DOHH2 (cell line): ENCODE measurements around the gene TRPV4.
"Not testable (repeated sequence)": the region's sequence is repeated elsewhere in the genome, so short reads cannot be mapped to it uniquely, and the experiment has no call there.

ENCODE experiments used
- H3F3A ChIP-seq: fragments of 200-600 bp; sonication (generic), shearing (Covaris generic); 2 replicates; pipeline ENCODE4 v1.6.0; 2016; ENCODE audit warnings: antibody characterized with exemption, mild to moderate bottlenecking; ENCODE audit not compliant: control insufficient read depth, insufficient read depth
- H3K27ac ChIP-seq: fragments of 200-600 bp; sonication (generic); 2 replicates; pipeline ENCODE4 v1.5.1; 2014; ENCODE audit warnings: low read depth, mild to moderate bottlenecking, low read length, moderate library complexity
- H3K27me3 ChIP-seq: fragments of 200-600 bp; sonication (generic); 2 replicates; pipeline ENCODE4 v1.6.1; 2014; ENCODE audit warnings: mild to moderate bottlenecking, low read length, mixed read lengths; ENCODE audit not compliant: control insufficient read depth
- H3K36me3 ChIP-seq: fragments of 200-600 bp; sonication (generic); 2 replicates; pipeline ENCODE4 v1.6.1; 2014; ENCODE audit warnings: mild to moderate bottlenecking, low read length, moderate library complexity, mixed read lengths; ENCODE audit not compliant: control insufficient read depth
- H3K4me1 ChIP-seq: fragments of 200-600 bp; sonication (generic); 2 replicates; pipeline ENCODE4 v1.6.1; 2014; ENCODE audit warnings: mild to moderate bottlenecking, low read length, mixed read lengths; ENCODE audit not compliant: control insufficient read depth
- H3K4me2 ChIP-seq: fragments of 200-600 bp; sonication (generic); 2 replicates; pipeline ENCODE4 v1.6.0; 2014; ENCODE audit warnings: mild to moderate bottlenecking, low read length, moderate library complexity
- H3K4me3 ChIP-seq: fragments of 200-600 bp; sonication (generic); 2 replicates; pipeline ENCODE4 v1.5.1; 2014; ENCODE audit warnings: mild to moderate bottlenecking, low read length, mixed read lengths
- H3K79me2 ChIP-seq: fragments of 200-600 bp; sonication (generic); 2 replicates; pipeline ENCODE4 v1.6.1; 2014; ENCODE audit warnings: mild to moderate bottlenecking, low read length, mixed read lengths; ENCODE audit not compliant: control insufficient read depth
- H3K9me2 ChIP-seq: fragments of 200-600 bp; sonication (generic); replicated peaks from 2 replicates; pipeline ENCODE4 v1.6.1; 2014; ENCODE audit warnings: mild to moderate bottlenecking, low read length, mixed read lengths; ENCODE audit not compliant: control insufficient read depth
- H3K9me3 ChIP-seq: fragments of 200-600 bp; sonication (generic); 2 replicates; pipeline ENCODE4 v1.6.1; 2014; ENCODE audit warnings: antibody characterized with exemption, low read length, mixed read lengths; ENCODE audit not compliant: control insufficient read depth, insufficient read depth
- H4K20me1 ChIP-seq: fragments of 200-600 bp; sonication (generic); 2 replicates; pipeline ENCODE4 v1.6.0; 2014; ENCODE audit warnings: low read depth, mild to moderate bottlenecking, antibody characterized with exemption, low read length, moderate library complexity; ENCODE audit not compliant: control insufficient read depth, insufficient read depth
- EZH2phosphoT487 ChIP-seq: fragments of 200-600 bp; sonication (generic); IDR thresholded peaks from 2 replicates; pipeline ENCODE4 v1.6.1; 2017; ENCODE audit warnings: borderline replicate concordance, mild to moderate bottlenecking, antibody characterized with exemption, low read length, moderate library complexity, mixed read lengths
- TF ChIP-seq, protein P1 (sequence below): fragments of 200-600 bp; sonication (generic); IDR thresholded peaks from one replicate; pipeline ENCODE4 v1.5.1; 2014; ENCODE audit warnings: antibody characterized with exemption, mild to moderate bottlenecking, low read depth, low read length; ENCODE audit not compliant: poor library complexity, severe bottlenecking

Gene TRPV4

DNA sequence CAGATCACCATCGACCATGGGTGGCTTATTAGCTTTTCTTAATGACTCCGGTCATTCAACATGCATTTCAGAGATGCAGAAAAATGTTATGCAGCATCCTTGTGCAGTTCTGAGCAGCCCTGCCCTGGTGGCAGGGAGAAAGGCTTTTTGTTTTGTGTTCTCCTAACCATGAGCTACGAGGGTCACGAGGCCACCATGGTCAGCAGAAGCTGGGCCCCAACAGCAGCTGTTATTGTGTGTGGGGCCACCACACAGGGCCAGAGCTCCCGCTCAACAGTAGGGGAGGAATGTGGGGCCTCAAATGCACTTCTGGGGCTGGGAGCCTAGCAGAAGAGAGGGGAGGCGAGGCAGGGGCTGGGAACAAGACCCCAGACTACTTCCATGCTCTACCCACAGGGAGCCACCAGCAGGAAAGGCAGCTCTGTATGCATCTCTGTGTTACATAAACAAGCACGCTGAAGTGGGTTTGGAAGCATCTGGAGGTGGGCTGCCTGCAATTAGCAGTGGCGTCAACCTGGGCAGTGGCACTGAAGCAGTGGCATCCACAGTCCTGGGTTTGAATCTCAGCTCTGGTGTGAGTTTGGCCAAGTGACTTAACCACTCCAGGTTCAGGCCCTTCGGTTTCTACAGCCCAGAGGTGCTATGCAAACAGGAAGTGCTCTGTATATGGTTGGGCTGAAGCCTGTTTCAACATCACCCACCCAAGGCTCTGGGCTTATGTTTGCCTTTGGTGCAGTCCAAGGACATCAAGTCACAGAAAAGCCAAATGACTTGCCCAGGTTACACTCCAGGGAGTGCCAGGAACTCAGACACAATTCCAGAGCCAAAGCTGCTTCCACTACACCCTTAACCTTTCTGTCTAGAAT, 30.9 kb upstream of the TRPV4 start:
- no peaks in the 10 kb centered on the region for H3K79me2 ChIP-seq
- no peaks in the 10 kb centered on the region for H3K27me3 ChIP-seq
- no peaks in the 10 kb centered on the region for H4K20me1 ChIP-seq
- H3F3A ChIP-seq = no peaks in the 10 kb centered on the region
- H3K4me2 ChIP-seq = no peak overlapping the region
- TF ChIP-seq, protein P1, sequence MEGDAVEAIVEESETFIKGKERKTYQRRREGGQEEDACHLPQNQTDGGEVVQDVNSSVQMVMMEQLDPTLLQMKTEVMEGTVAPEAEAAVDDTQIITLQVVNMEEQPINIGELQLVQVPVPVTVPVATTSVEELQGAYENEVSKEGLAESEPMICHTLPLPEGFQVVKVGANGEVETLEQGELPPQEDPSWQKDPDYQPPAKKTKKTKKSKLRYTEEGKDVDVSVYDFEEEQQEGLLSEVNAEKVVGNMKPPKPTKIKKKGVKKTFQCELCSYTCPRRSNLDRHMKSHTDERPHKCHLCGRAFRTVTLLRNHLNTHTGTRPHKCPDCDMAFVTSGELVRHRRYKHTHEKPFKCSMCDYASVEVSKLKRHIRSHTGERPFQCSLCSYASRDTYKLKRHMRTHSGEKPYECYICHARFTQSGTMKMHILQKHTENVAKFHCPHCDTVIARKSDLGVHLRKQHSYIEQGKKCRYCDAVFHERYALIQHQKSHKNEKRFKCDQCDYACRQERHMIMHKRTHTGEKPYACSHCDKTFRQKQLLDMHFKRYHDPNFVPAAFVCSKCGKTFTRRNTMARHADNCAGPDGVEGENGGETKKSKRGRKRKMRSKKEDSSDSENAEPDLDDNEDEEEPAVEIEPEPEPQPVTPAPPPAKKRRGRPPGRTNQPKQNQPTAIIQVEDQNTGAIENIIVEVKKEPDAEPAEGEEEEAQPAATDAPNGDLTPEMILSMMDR = no peak
- no peak for TF ChIP-seq EZH2phosphoT487
- no peak overlapping the region for H3K4me3 ChIP-seq
- H3K9me2 ChIP-seq = no peaks in the 10 kb centered on the region
- no peaks in the 10 kb centered on the region for H3K36me3 ChIP-seq
- peaks cover 6% of the 10 kb centered on the region for H3K4me1 ChIP-seq
- H3K27ac ChIP-seq = no peak overlapping the region
- H3K9me3 ChIP-seq = no peaks in the 10 kb centered on the region

DNA sequence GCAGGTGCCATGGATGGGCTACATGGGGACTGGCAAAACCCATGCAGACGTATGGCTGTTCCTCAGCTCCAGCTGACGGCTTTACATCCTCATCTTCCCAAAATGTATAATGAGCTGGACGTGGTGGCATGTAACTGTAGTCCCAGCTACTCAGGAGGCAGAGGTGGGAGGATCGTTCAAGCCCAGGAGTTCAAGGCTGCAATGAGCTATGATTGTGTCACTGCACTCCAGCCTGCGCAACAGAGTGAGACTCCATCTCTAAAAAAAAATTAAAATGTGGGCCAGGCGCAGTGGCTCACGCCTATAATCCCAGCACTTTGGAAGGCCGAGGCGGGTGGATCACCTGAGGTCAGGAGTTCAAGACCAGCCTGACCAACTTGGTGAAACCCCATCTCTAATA, 29.3 kb upstream of the TRPV4 start:
- not testable (repeated sequence) for H3K27me3 ChIP-seq, H3K4me3 ChIP-seq, H3K4me2 ChIP-seq, H3K9me2 ChIP-seq, H3K27ac ChIP-seq, H3F3A ChIP-seq, H3K4me1 ChIP-seq, H4K20me1 ChIP-seq, H3K79me2 ChIP-seq, H3K9me3 ChIP-seq, H3K36me3 ChIP-seq

DNA sequence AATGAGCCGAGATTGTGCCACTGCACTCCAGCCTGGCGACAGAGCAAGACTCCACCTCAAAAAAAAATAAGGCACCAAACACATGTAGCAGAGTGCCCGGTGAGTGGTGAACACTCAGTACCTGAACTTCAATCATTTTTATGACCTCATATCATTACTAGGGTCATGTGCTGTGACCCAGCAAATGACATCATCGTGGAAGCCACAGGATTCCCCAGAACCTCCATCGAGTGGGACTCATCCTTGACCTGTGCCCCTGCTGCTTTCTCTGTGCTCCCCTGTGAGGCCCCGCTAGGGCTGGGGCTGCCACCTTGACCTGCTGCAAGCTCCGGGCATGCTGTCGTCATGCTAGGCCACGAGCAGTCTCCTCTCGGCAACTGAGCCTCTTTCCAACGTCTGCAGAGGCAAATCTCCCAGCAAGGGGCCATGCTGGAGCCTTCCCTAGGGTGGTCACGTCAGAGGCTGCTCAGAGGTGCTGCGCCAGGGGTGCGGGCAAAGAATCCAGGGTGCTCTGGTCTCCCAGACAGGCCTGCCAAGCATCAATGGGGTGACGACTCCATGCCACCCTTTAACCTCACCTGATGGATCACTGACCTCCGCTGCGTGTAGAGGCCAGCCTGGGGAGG, 28.6 kb upstream of the TRPV4 start:
- no peaks in the 10 kb centered on the region for H3K79me2 ChIP-seq
- H3K36me3 ChIP-seq = peaks cover 4% of the 10 kb centered on the region; the same call in 1 of the 2 replicates
- H3K4me1 ChIP-seq = no peaks in the 10 kb centered on the region
- H3K27me3 ChIP-seq = no peaks in the 10 kb centered on the region
- no peak overlapping the region for H3K4me2 ChIP-seq
- TF ChIP-seq, protein P1 = no peak
- no peak for TF ChIP-seq EZH2phosphoT487
- H3K9me2 ChIP-seq = no peaks in the 10 kb centered on the region
- H3K4me3 ChIP-seq = no peak overlapping the region
- H3K9me3 ChIP-seq = no peaks in the 10 kb centered on the region
- H3F3A ChIP-seq = no peaks in the 10 kb centered on the region
- H4K20me1 ChIP-seq = no peaks in the 10 kb centered on the region
- H3K27ac ChIP-seq = no peak overlapping the region

DNA sequence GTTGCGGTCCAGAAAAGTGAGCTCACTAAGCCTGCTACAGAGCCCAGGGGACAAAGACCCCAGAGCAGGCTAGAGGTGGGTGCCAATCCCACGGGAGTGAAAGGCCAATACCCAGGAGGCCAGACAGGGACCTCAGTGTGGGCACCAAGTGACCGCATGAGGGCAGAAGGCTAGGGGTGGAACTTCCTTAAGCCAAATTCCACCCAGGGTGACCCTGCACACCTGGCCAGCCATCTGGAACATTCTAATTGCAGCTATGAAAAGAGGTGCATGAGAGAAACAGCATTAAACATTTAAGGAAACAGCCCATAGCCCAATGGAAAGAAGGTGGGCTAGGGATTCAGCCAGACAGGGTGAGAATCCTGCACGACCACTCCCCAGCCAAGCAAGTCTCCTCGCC, 27.8 kb upstream of the TRPV4 start:
- TF ChIP-seq EZH2phosphoT487 = no peak
- TF ChIP-seq, protein P1 = no peak
- Histone ChIP-seq H3K4me1 (no peaks in the 10 kb centered on the region), H3F3A (no peaks in the 10 kb centered on the region), H3K36me3 (peaks cover 4% of the 10 kb centered on the region; the same call in 1 of the 2 replicates), H3K4me2 (no peak overlapping the region), H3K9me3 (no peaks in the 10 kb centered on the region), H3K9me2 (no peaks in the 10 kb centered on the region), H3K4me3 (no peak overlapping the region), H4K20me1 (no peaks in the 10 kb centered on the region), H3K27ac (no peak overlapping the region), H3K79me2 (no peaks in the 10 kb centered on the region), H3K27me3 (no peaks in the 10 kb centered on the region)
